H7 (cell line): ENCODE data around the gene MSH5. TPM values are rescaled to one million over a fixed set of nuclear protein-coding genes. Genes with fewer than 3 reads are reported as not detected.

ENCODE experiments used
- DNase-seq: peaks from one replicate; pipeline ENCODE4 v3.0.0; 2012
- H3K27me3 ChIP-seq: 2 replicates; pipeline ENCODE4 v1.6.0; 2011; ENCODE audit warnings: mild to moderate bottlenecking, low read length; ENCODE audit not compliant: control insufficient read depth, insufficient read depth
- H3K36me3 ChIP-seq: replicated peaks from 2 replicates; pipeline ENCODE4 v1.5.1; 2011; ENCODE audit warnings: low read length; ENCODE audit not compliant: control insufficient read depth, insufficient read depth
- H3K4me3 ChIP-seq: 2 replicates; pipeline ENCODE4 v1.5.1; 2011; ENCODE audit warnings: low read depth, mild to moderate bottlenecking, control low read depth, low read length, moderate library complexity; ENCODE audit not compliant: insufficient read depth
- total RNA-seq: library from RNA; depleted of rRNA; stranded (reverse); fragments of >200 nt; shearing (Covaris generic); gene quantifications from 2 replicates; pipeline ENCODE4 v1.2.3, GENCODE V29; 2014; rRNA removed

The MSH5 gene
- total RNA-seq: 19.5 and 28.4 TPM in 2 replicates

DNA sequence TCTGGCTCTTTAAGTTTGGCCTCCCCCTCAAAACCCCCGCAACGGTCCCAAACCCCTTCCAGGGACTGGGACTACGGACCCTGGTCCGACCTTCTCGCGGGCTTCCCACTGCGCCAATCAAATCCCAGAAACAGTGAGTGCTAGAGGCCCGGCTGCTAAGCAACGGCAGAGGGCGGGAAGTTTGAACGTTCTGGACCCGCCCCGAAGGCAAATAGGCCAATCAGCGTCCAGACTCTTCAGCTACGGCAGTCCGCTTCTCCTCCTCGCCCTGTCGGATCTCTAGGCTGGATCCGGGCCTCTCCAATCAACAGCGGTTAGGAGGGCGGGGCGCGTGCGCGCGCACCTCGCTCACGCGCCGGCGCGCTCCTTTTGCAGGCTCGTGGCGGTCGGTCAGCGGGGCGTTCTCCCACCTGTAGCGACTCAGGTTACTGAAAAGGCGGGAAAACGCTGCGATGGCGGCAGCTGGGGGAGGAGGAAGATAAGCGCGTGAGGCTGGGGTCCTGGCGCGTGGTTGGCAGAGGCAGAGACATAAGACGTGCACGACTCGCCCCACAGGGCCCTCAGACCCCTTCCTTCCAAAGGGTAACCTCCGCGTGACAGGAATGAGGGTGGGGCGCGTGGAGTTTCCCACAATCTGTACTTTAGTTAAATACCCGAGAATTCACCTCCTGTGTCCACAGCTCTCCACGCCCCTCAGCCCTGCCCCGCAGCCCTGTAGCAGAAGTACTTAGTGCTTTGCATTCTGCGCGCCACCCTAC is at the start of gene MSH5:
Gene MSH5, plus strand, starts transcription at position 367 of the 758 bp plus-strand sequence. CDS start 462 bp downstream, outside the sequence.
- peak; percentile 98 for DNase-seq
- Histone ChIP-seq H3K4me3 (peak within 1 kb of the TSS; percentile 65), H3K36me3 (peaks cover 4% of the 10 kb centered on the region), H3K27me3 (no peaks in the 10 kb centered on the region)

DNA sequence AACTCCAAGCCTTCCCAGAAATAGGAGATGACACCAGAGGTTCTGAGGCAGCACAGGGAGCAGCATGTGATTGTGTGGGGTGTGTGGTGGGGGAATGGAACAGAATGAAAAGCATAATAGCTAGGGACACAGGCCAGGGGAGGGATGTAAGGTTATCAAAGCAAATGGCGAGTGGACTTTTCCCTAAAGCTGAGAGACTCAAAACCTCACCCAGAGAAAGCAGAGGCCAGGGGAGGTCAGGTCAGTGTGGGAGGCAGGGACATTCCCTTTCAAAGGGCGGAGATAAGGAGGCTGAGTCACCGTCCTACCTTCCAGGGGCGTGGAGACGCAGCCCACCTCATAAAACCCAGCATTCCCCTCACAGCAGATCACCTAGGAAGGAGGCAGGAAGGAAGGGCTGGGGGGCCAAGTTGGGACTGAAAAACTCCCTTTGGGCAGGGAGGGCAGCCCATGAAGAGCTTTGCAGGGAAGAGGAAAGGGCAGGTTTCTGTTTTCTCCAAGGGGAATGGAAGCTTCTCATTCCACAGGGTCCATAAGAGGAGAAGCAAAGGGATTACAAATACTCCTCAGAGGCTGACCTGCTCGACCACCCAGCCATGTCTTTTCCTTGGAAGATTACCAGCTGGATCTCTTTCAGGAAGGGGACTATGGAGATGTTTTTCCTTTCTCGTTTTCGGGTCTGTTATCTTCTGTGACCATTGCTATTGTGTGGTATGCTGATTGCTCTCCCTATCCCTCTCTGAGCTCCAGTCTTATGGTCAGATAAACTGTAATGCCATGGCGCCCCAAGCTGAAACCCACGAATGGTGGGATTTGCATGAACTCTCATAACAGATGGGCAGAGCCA is 49.4 kb upstream of the MSH5 start:
- no peak for DNase-seq
- Histone ChIP-seq H3K27me3 (no peaks in the 10 kb centered on the region), H3K4me3 (no peak overlapping the region), H3K36me3 (peaks cover 18% of the 10 kb centered on the region)

DNA sequence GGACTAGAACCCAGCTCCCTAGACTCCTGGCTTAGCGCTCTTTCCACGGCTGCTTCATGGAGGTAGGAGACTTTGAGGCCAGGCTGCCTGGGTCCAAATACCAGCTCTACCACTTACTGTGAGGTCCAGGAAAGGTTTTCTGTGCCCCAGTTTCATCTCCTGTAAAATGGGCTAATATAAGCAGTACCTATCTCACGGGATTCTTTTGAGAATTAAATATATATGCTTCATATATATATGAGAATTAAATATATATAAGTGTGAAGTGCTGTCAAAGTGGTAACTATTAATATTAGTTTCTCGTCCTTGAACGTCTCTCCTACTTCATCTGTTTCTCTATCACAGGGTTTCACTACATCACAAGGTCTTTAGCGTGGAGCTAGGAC is 48.7 kb upstream of the MSH5 start:
- no peak overlapping the region for H3K4me3 ChIP-seq

DNA sequence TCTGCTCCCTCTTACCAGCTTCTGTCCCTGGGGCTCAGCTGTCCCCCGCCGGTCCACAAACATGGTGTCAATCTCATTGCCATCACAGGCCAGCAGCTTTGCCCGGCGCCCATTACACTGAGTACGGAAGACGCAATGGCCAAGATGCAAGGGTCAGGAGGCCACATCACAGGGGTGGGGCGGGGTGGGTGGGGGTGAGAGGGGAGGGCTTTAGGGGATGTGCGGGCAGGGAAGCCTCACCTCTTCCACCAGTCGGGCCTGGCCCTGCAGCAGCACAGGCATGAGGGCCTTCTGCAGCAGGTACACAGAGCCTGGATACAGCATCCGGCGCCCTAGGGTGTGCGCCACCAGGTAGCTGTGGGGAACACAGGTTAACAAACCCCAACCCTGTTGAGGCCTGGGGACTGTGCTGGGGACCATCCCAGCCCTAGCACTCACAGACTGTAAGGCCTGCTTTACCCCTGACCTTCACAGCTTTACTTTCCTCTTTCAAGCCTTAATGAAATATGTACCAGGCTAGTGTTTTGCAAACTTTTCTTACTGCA is 48.2 kb upstream of the MSH5 start:
- Histone ChIP-seq H3K27me3 (no peaks in the 10 kb centered on the region), H3K36me3 (peaks cover 19% of the 10 kb centered on the region)
- DNase-seq: no peak

More for the DNA sequence above, 48.7 kb upstream of the MSH5 start:
- Histone ChIP-seq H3K36me3 (peaks cover 18% of the 10 kb centered on the region), H3K27me3 (no peaks in the 10 kb centered on the region)
- DNase-seq: no peak

DNA sequence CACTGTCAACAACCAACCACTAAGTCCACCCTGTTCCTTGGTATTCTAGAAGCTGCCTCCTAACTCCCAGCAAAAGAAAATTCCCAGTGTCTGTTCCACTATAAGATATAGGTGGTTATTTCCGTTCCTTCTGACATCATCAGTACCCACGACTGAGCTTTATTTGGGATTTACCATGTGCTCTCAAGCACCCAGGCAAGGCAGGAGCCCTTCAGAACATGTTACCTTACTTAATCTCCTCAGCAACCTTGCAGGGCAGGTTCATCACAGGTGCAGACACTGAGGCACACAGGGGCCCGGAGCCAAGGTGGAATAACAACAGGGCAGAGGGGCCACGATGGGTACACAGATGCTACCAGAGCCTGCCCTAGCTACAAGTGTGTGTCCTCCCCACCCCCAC is 47.5 kb upstream of the MSH5 start:
- Histone ChIP-seq H3K4me3 (no peak overlapping the region), H3K27me3 (no peaks in the 10 kb centered on the region), H3K36me3 (peaks cover 19% of the 10 kb centered on the region)
- no peak for DNase-seq

More for the DNA sequence above, 48.2 kb upstream of the MSH5 start:
- H3K4me3 ChIP-seq: no peak overlapping the region

DNA sequence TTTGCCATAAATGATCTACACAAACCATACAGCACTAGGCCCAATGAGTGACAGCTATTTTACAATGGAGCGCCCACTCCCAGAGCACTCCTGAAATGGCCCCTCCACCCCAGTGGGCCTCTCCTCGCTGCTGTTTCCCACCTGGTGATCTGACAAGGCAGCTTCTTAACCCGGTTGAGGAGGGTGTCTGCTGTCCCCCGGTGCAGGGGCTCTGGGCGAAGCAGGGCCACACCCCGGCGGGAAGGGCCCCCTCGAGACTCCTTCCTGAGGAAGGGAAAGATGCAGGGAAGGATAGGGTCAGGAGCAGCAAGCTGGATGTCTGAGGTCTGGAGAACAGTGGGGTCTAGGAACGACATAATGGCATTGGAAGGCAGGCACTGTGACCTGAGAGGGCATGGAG is 46.9 kb upstream of the MSH5 start:
- no peaks in the 10 kb centered on the region for H3K27me3 ChIP-seq
- no peak for DNase-seq
- H3K36me3 ChIP-seq: peaks cover 17% of the 10 kb centered on the region
- no peak overlapping the region for H3K4me3 ChIP-seq

DNA sequence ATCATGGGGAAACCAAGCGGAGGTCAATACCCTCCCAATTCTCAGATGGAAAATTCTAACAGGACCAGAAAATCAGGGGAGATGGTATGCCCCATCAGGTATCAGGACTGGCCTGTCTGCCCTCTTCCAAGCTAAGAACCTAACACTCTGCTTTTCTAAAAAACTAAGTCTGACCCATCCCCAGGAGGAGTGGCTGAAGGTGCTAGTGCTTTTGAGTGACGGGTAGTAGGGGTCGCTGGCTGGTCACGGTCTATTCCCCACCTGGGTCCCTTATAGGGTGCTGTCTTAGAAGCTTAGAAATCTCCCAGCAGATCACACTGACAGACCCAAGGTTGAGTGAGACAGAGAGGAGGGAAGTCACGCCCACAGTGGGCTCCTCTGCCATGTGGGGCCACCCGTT is 46.3 kb upstream of the MSH5 start:
- H3K36me3 ChIP-seq: peaks cover 17% of the 10 kb centered on the region
- no peak overlapping the region for H3K4me3 ChIP-seq
- no peaks in the 10 kb centered on the region for H3K27me3 ChIP-seq
- no peak for DNase-seq

DNA sequence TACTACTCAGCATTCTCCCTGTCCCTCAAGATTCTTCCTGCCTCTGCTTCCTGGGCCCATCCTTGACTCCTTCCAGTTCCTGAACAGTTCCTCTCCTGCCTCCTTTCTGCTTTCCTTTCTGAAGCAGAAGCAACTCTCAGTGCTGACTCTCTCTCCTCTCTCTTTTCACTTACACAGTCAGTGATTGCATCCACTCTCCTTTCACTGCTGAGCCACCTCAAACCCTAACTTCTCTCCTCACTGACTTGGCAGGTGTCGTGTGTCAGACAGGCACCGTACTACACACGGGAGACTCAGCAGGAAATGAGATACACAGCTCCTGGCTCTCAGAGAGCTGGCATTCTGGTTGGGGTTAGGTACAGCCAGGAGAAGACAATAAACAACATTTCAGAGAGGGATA is 42.2 kb upstream of the MSH5 start:
- Histone ChIP-seq H3K27me3 (no peaks in the 10 kb centered on the region), H3K36me3 (peaks cover 7% of the 10 kb centered on the region), H3K4me3 (no peak overlapping the region)
- no peak for DNase-seq

DNA sequence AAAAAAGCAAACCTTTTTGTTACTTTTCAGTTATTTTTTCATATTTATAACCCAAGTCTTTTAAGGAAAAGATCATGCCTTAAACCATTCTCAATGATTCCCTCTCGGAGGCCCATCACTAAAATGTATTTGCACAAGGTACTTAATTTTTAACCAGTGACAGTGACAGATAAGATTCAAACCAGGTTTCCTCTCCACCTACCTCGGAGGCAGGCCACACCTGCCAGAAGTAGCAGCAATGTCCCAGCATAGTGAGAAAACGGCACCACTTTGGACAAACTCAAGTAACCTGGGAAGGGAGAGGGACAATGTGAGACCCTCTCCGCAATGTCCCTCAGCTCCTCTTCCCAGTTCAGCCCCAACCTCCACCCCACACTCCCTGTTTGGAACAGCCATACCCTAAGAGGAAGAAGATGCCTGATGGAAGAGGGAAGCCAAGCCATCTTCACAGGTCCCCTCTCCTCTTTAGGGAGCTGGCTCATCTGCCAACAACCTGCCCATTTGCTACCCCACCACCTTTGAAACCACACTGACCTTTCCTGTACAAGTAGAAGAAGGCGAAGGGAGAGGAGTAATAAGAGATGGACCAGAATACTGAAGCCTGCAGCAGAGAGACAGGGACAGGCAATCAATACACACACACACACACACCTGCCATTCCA is 38.9 kb upstream of the MSH5 start:
- H3K27me3 ChIP-seq: no peaks in the 10 kb centered on the region
- DNase-seq: no peak
- no peak overlapping the region for H3K4me3 ChIP-seq
- peaks cover 2% of the 10 kb centered on the region; the same call in 1 of the 2 replicates for H3K36me3 ChIP-seq

DNA sequence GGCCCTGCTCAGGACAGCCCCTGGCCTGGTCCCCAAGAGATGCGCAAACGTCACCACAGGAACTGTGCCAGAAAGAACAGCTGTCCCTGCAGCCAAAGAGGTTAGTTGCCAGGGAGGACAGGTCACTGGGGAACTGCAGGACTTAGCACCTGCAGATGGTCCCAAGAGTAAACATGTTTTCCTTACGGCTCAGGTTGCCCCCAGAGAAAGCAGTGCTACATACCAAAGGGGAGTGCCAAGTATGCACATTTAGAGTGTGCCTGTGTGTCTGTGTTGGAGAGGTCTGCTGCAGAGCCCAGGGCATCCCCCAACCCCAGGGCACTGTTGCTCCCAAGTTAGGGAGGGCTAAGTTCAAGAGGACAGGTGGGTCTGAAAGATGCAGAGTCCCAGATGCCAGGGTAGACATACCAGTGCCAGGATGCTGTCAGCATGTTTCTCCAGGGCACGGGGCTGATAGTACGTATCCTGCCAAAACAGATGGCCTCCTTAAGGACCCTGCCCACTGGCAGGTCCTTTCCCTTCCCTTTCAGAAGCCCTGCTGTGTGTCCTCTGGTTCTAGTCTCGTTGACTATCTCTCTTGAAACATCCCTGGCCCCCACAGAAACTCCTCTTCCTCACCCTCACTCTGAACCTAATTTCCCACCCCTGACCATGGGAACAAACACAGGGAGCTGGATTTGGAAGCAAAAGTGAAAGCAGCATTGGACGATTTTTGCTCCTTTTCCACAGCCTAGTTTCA is 38.0 kb upstream of the MSH5 start:
- DNase-seq: no peak
- Histone ChIP-seq H3K27me3 (no peaks in the 10 kb centered on the region), H3K4me3 (peak overlapping the region; percentile 87), H3K36me3 (no peaks in the 10 kb centered on the region; the same call in 1 of the 2 replicates)

DNA sequence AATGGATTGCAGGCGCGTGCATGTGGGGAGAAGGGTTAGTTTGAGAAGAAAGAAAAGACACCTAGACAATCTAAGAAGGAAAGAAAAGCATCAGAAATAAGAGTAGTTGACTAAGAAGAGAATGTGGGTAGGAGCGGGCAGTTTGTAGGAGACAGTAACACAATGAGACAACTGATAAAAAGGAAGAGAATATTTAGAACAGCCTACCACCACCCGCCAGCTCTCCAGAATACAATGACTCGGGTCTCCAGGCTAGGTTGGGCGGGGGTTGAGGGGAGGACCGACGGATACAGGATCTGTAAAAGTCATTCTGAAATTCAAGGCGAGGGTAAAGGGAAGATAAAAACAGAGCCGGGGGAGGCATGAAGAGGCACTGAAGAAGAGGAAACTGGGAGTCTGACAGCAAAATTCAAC is 37.4 kb upstream of the MSH5 start:
- peak; percentile 78 for DNase-seq
- H3K36me3 ChIP-seq: no peaks in the 10 kb centered on the region
- H3K4me3 ChIP-seq: peak overlapping the region; percentile 87
- H3K27me3 ChIP-seq: no peaks in the 10 kb centered on the region

DNA sequence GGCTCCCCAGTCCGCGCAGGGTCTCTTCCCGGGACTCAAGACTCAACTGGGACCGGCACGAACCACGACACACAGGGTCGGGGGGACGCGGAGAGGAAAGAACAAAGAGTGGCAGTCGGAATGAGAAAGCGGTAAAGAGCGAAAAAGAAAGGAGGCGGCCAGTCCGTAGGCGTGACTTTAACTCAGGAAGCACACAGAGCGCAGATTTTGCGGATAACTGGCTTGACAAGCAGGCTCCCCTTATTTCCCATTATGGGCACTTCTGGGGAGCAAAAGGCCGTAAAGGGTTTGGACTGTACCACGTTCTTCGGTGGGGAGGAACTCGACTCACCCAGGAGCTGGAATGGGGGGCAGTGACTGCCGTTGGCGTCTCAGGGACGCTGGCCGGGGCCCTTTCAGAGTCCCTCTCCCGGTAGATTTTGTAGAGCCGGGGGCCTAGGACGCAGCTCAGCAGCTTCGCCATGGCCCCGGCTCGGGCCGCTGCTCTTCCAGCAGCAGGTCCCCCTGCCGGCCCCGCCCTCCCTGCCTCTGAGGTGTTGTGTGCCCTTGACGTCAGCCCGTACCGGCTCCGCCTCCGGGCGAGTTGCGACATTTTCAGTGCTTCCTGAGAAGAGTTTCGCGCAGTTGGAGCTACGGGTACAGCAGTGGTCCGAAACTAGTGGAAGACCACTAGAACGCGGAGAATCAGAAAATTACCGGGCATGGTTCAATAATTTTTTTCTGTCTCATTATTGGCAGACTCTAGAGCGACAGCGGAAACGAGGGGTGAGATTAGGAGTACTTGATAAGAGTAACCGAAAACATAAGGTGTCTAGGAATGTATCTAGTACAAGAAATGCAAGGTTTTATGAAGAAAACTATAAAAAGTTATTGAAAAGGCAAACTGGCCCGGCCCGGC is 36.7 kb upstream of the MSH5 start, which contains the start of gene ABHD16A:
Gene ABHD16A, minus strand, starts transcription at position 506 of the 898 bp plus-strand sequence. Its CDS starts 43 bp downstream, at position 463.
- Histone ChIP-seq H3K4me3 (peak within 1 kb of the TSS; percentile 87), H3K27me3 (no peaks in the 10 kb centered on the region; the same call in 1 of the 2 replicates), H3K36me3 (no peaks in the 10 kb centered on the region)
- DNase-seq: peak; percentile 99

DNA sequence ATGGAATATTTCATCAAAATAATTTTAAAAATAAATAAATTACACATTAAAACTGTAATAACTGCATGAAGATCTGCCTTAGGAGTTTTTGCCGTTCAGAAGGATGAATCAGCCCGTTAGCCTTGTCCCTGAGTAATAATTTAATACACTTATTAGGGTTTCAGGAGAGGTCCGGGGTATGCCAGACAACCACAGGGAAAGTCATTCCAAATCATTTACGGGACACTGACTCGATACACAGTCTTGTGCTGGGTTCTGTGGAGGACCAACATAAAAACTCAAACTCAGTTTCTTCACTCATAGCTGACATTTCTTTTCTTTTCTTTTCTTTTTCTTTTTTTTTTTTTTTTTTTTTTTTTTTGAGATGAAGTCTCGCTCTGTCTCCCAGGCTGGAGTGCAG is 33.9 kb upstream of the MSH5 start:
- DNase-seq: no peak
- no peaks in the 10 kb centered on the region for H3K36me3 ChIP-seq
- H3K27me3 ChIP-seq: no peaks in the 10 kb centered on the region; the same call in 1 of the 2 replicates
- H3K4me3 ChIP-seq: no peak overlapping the region
